HepG2 (cell line): ENCODE results near the gene MRPL27. TPM values are rescaled to one million over a fixed set of nuclear protein-coding genes. Genes with fewer than 3 reads are reported as not detected.

Experiments used
- BORCS8-MEF2B ChIP-seq: sonication (generic); formaldehyde crosslinking; IDR thresholded peaks from 2 replicates; pipeline ENCODE4 v1.8.0; 2022; ENCODE audit warnings: mild to moderate bottlenecking, missing genetic modification reagents
- CCDC6 ChIP-seq: sonication (generic); formaldehyde crosslinking; IDR thresholded peaks from 2 replicates; pipeline ENCODE4 v1.8.1; 2022; ENCODE audit warnings: mild to moderate bottlenecking, missing genetic modification reagents, moderate library complexity
- FOXP1 ChIP-seq, 2 experiments: fragments of 450-650 bp in 1 of 2; IDR thresholded peaks; 2 replicates each; pipeline ENCODE4 v1.6.1; 2017 to 2018; ENCODE audit warnings: antibody characterized with exemption in 1 of 2
- HNRNPL ChIP-seq: fragments of 200-400 bp; formaldehyde crosslinking; IDR thresholded peaks from 2 replicates; pipeline ENCODE4 v1.6.1; 2017; ENCODE audit warnings: mild to moderate bottlenecking, low read depth, low read length
- IRF2 ChIP-seq: IDR thresholded peaks from 2 replicates; pipeline ENCODE4 v1.6.1; 2018; ENCODE audit warnings: missing genetic modification reagents, missing compliant biosample characterization
- ISL2 ChIP-seq: sonication (generic); formaldehyde crosslinking; IDR thresholded peaks from 2 replicates; pipeline ENCODE4 v1.5.0; 2020; ENCODE audit warnings: missing genetic modification reagents
- KLF16 ChIP-seq, 2 experiments: sonication (generic) in 1 of 2; formaldehyde crosslinking in 1 of 2; IDR thresholded peaks; 2 replicates each; pipeline versions ENCODE4 v1.6.1 to v1.8.0; 2016 to 2023; ENCODE audit warnings: missing genetic modification reagents in 2 of 2, missing compliant biosample characterization in 1 of 2
- MBD4 ChIP-seq: IDR thresholded peaks from 2 replicates; pipeline ENCODE4 v1.6.1; 2012; ENCODE audit warnings: low read length, inconsistent platforms, borderline replicate concordance
- MYNN ChIP-seq: sonication (generic); formaldehyde crosslinking; IDR thresholded peaks from 2 replicates; pipeline ENCODE4 v1.4.0; 2020; ENCODE audit warnings: mild to moderate bottlenecking, low read depth, missing genetic modification reagents
- SALL1 ChIP-seq: sonication (generic); formaldehyde crosslinking; IDR thresholded peaks from 2 replicates; pipeline ENCODE4 v1.8.0; 2022; ENCODE audit warnings: mild to moderate bottlenecking, missing genetic modification reagents
- SOX13 ChIP-seq, 3 experiments: fragments of 450-650 bp in 1 of 3; sonication (generic) in 1 of 3; formaldehyde crosslinking in 1 of 3; IDR thresholded peaks in 2 of 3; conservative IDR thresholded peaks in 1 of 3; 2 replicates each; pipeline versions ENCODE4 v1.5.0 to v1.6.1; 2016 to 2020; ENCODE audit warnings: antibody characterized with exemption in 1 of 3, mild to moderate bottlenecking in 1 of 3, missing compliant biosample characterization in 1 of 3, missing genetic modification reagents in 1 of 3, moderate library complexity in 1 of 3
- SP140L ChIP-seq: sonication (generic); formaldehyde crosslinking; IDR thresholded peaks from 2 replicates; pipeline ENCODE4 v1.4.0; 2020; ENCODE audit warnings: missing genetic modification reagents, borderline replicate concordance
- ZMYM3 ChIP-seq: sonication (generic); formaldehyde crosslinking; IDR thresholded peaks from 2 replicates; pipeline ENCODE4 v1.5.1; 2020; ENCODE audit warnings: mild to moderate bottlenecking, missing genetic modification reagents
- ZNF160 ChIP-seq: sonication (generic); formaldehyde crosslinking; IDR thresholded peaks from 2 replicates; pipeline ENCODE4 v1.8.0; 2022; ENCODE audit warnings: mild to moderate bottlenecking, inconsistent platforms, missing genetic modification reagents
- ZNF274 ChIP-seq: sonication (generic); formaldehyde crosslinking; IDR thresholded peaks from 2 replicates; pipeline ENCODE4 v1.5.1; 2020; ENCODE audit warnings: mild to moderate bottlenecking, missing genetic modification reagents
- ZNF460 ChIP-seq: sonication (generic); formaldehyde crosslinking; IDR thresholded peaks from 2 replicates; pipeline ENCODE4 v1.5.1; 2020; ENCODE audit warnings: missing genetic modification reagents, mild to moderate bottlenecking, borderline replicate concordance
- ZNF672 ChIP-seq: sonication (generic); formaldehyde crosslinking; IDR thresholded peaks from 2 replicates; pipeline ENCODE4 v1.8.1; 2022; ENCODE audit warnings: missing genetic modification reagents
- polyA plus RNA-seq, 8 experiments: library from polyadenylated mRNA; depleted of rRNA in 3 of 8; stranded (reverse) in 7 of 8; unstranded in 1 of 8; fragments of >200 nt; fragmentation: Illumina TruSeq in 4 of 8; extraction: Trizol in 4 of 8; gene quantifications; 2 replicates each; pipeline versions ENCODE4 v1.2.1 to v1.2.3, GENCODE V29; 2011 to 2016; ENCODE audit warnings: low read depth in 4 of 8, missing spikeins in 1 of 8, mixed read lengths in 1 of 8; ENCODE audit not compliant: insufficient read depth in 1 of 8
- total RNA-seq, 5 experiments: library from RNA; depleted of rRNA; stranded (reverse); fragments of >200 nt; fragmentation: Illumina TruSeq; extraction: Trizol; gene quantifications; 2 replicates each; pipeline ENCODE4 v1.2.3, GENCODE V29; 2016; ENCODE audit warnings: low read depth in 1 of 5
- TF ChIP-seq, protein P1 (sequence below), 2 experiments: sonication (generic) in 1 of 2; formaldehyde crosslinking in 1 of 2; IDR thresholded peaks; 2 replicates each; pipeline versions ENCODE4 v1.4.0 to v1.6.1; 2016 to 2020; ENCODE audit warnings: borderline replicate concordance in 1 of 2, low read depth in 1 of 2, mild to moderate bottlenecking in 1 of 2, missing genetic modification reagents in 1 of 2
- TF ChIP-seq, protein P2 (sequence below): IDR thresholded peaks from 2 replicates; pipeline ENCODE4 v1.4.0; 2020; ENCODE audit warnings: mild to moderate bottlenecking, missing genetic modification reagents

The MRPL27 gene
- total and polyA plus RNA-seq, 2 of the 13 experiments (the other 11 are each of a cell fraction or from before 2014, with no cell fraction given) = 137 to 217 TPM

DNA sequence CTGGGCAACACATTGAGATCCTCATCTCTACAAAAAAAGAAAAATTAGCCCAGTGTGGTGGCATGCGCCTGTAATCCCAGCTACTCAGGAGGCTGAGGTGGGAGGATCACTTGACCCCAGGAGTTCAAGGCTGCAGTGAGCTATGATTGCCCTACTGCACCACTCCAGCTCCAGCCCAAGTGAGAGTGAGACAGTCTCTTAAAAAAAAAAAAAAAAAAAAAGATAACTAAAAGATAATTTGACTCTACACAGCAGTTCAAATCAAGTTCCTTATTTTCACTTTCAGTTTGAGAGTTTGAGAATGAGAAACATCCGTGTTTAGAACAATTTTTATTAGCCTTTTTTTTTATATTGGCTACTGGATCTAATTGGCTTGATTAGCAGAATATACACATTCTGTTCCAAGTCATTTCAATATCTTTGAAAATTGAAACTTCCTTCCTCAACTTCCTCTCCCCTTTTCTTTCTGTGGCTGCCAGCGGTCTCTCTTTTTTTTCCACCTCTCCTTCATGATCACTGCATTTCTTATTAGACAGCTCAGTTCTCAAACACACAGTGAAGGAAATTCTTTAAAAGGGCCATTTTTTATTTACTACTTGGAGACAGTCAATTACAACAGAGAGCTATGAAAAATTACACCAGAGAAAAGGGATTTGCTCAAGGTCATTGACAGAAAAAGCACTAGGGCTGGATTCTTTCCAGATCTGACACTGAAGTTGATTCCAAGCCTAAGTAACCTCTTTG, 48.5 kb upstream of the MRPL27 start (continued):
- TF ChIP-seq ZNF160 (CRISPR knock-in tag) = no peak
- TF ChIP-seq, protein P1, sequence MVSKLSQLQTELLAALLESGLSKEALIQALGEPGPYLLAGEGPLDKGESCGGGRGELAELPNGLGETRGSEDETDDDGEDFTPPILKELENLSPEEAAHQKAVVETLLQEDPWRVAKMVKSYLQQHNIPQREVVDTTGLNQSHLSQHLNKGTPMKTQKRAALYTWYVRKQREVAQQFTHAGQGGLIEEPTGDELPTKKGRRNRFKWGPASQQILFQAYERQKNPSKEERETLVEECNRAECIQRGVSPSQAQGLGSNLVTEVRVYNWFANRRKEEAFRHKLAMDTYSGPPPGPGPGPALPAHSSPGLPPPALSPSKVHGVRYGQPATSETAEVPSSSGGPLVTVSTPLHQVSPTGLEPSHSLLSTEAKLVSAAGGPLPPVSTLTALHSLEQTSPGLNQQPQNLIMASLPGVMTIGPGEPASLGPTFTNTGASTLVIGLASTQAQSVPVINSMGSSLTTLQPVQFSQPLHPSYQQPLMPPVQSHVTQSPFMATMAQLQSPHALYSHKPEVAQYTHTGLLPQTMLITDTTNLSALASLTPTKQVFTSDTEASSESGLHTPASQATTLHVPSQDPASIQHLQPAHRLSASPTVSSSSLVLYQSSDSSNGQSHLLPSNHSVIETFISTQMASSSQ (IDR thresholded peaks at IDR 0.05; ENCODE audit: low read depth) = no peak
- TF ChIP-seq, protein P1 (CRISPR knock-in tag; IDR thresholded peaks at IDR 0.05; ENCODE audit: borderline replicate concordance) = no peak
- no peak for TF ChIP-seq CCDC6 (CRISPR knock-in tag)
- no peak for TF ChIP-seq HNRNPL
- TF ChIP-seq MBD4 = 0 out of 2 replicates have a peak, but pooled peaks have one; percentile 9
- TF ChIP-seq MYNN (CRISPR knock-in tag) = no peak
- no peak for TF ChIP-seq ZNF274 (CRISPR knock-in tag)
- TF ChIP-seq FOXP1 (IDR thresholded peaks at IDR 0.05) = no peak
- TF ChIP-seq FOXP1 (CRISPR knock-in tag; IDR thresholded peaks at IDR 0.05) = no peak
- TF ChIP-seq BORCS8-MEF2B (CRISPR knock-in tag) = no peak
- TF ChIP-seq ZNF672 (CRISPR knock-in tag) = no peak
- TF ChIP-seq ISL2 (CRISPR knock-in tag) = no peak
- TF ChIP-seq SP140L = no peak
- no peak for TF ChIP-seq SOX13 (IDR thresholded peaks at IDR 0.05)
- 0 out of 4 replicates have a peak, but pooled peaks of 1 of the 2 experiments have one; percentile 17 for TF ChIP-seq SOX13 (CRISPR knock-in tag; conservative IDR thresholded peaks at IDR 0.05 in 1 of 2, IDR thresholded peaks at IDR 0.05 in 1 of 2)
- TF ChIP-seq IRF2 (CRISPR knock-in tag) = no peak
- 0 out of 4 replicates have a peak, but pooled peaks of 1 of the 2 experiments have one; percentile 28 for TF ChIP-seq KLF16 (CRISPR knock-in tag; IDR thresholded peaks at IDR 0.05)
- no peak for TF ChIP-seq SALL1 (CRISPR knock-in tag)
- TF ChIP-seq, protein P2, sequence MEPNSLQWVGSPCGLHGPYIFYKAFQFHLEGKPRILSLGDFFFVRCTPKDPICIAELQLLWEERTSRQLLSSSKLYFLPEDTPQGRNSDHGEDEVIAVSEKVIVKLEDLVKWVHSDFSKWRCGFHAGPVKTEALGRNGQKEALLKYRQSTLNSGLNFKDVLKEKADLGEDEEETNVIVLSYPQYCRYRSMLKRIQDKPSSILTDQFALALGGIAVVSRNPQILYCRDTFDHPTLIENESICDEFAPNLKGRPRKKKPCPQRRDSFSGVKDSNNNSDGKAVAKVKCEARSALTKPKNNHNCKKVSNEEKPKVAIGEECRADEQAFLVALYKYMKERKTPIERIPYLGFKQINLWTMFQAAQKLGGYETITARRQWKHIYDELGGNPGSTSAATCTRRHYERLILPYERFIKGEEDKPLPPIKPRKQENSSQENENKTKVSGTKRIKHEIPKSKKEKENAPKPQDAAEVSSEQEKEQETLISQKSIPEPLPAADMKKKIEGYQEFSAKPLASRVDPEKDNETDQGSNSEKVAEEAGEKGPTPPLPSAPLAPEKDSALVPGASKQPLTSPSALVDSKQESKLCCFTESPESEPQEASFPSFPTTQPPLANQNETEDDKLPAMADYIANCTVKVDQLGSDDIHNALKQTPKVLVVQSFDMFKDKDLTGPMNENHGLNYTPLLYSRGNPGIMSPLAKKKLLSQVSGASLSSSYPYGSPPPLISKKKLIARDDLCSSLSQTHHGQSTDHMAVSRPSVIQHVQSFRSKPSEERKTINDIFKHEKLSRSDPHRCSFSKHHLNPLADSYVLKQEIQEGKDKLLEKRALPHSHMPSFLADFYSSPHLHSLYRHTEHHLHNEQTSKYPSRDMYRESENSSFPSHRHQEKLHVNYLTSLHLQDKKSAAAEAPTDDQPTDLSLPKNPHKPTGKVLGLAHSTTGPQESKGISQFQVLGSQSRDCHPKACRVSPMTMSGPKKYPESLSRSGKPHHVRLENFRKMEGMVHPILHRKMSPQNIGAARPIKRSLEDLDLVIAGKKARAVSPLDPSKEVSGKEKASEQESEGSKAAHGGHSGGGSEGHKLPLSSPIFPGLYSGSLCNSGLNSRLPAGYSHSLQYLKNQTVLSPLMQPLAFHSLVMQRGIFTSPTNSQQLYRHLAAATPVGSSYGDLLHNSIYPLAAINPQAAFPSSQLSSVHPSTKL (CRISPR knock-in tag) = 0 out of 2 replicates have a peak, but pooled peaks have one; percentile 31
- peak; percentile 91 for TF ChIP-seq ZNF460 (CRISPR knock-in tag)
- TF ChIP-seq ZMYM3 (CRISPR knock-in tag) = peak; percentile 42; the same call in 1 of the 2 replicates
